IPS DF 19.7 (cell line): ENCODE measurements around the gene SPRED3.
A peak's percentile ranks its signal among the peaks of the same experiment; 100 is the strongest.
"Not testable (repeated sequence)": the region's sequence is repeated elsewhere in the genome, so short reads cannot be mapped to it uniquely, and the experiment has no call there.

Source experiments
- DNase-seq: peaks from one replicate; pipeline ENCODE4 v3.0.0-alpha.2; 2013; ENCODE audit warnings: low read depth, low spot score

SPRED3 gene

DNA sequence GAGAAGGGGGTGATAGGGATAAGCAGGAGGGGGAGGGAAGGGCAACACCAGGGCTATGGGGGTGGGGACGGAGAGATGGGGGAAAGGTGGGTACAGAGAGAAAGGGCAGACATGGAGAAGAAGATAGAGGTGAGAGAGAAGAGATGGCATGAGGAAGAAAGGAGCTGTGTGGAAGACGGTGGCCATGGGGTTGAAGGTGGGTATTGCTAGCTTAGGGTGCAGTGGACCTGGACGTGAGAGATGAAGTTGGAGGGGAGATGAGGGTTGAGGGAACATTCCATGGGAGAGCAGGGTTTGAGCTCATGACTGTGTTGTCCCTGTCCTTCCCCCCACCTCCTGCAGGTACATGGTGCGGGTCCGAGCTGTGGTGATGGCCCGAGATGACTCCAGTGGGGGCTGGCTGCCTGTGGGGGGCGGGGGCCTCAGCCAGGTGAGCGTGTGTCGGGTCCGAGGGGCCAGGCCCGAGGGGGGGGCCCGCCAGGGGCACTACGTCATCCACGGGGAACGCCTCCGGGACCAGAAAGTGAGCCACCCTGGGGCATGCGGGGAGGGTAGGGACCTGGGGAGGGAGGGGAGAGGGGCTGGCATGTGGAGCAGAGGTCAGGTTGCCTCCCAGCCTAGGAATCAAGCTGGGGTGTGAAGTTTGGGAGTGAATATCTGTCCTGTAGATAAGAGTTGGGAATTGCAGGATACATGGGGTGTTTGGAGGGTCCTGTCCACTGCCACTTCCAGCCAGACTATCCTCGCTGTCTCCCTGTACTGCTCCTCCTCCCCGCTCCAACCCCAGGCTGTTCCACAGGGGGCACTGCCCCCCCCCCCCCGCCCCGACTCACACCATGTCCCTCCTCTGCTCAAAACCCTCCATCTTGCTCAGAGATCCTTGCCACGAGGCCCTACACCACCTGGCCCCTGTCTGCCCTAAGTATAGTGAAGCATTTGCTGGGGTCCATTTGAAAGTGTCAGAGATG is 1.7 kb downstream of the SPRED3 start:
- DNase-seq, result no peak

DNA sequence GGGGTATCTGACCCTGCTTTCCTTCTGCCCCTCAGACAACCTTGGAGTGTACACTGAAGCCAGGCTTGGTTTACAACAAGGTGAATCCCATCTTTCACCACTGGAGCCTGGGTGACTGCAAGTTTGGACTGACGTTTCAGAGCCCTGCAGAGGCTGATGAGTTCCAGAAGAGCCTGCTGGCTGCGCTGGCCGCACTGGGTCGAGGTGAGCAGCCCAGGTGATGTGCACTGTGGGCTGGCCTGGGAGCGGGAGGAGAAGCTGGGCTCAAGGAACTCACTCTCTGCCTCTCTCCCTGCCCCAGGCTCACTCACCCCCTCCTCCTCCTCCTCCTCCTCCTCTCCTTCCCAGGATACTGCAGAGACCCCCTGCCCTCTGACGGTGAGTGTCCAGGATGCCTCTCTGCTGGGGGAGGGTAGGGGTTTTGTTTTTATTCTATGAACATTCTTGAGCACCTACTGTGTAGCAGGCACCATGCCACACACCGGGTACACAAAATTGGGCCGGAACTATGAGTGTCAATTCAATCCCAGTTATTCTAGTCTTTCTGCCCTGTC is 3.5 kb downstream of the SPRED3 start:
- DNase-seq, result no peak

DNA sequence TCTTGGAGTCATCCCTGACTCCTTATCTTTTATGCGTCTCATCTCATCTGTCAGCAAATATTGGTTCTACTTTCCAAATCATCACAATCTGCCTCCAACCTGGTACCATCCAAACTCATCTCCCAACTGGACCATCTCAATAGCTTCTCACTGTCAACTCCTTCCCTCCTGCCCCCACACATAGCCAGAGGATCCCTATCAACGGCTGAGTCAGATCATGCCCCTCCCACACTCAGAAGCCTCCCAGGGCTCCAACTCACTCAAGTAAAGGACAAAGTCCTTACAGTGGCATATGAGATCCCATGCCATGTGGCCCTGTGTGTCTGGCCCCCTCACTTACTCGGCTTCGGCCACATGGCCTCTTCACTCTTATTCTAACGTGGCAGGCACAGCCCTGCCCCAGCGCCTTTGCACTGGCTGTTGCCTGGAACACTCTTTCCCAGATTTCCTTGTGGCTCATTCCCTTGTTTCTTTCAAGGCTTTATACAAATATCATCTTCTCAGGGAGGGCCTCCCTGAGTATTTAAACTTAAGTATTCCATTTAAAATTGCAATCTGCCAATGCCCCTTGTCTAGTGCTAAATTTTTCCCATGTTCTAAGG is 4.3 kb downstream of the SPRED3 start:
- no peak for DNase-seq

DNA sequence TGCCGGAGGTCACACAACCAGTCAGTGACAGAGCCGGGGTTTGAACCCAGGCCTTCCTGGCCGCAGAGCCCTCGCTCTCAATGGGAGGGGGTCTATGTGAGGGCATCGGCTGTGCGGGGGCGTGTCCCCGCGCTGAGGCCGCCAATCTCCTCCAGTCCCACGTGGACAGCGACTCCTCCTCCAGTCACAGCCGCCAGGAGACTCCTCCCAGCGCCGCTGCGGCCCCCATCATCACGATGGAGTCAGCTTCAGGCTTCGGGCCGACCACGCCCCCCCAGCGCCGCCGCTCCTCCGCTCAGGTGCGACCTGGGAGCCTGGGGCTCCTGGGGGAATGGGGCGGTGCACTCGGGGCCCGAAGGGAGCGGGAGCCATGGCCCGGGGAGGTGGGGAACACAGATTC is 6.0 kb downstream of the SPRED3 start:
- DNase-seq, result no peak

DNA sequence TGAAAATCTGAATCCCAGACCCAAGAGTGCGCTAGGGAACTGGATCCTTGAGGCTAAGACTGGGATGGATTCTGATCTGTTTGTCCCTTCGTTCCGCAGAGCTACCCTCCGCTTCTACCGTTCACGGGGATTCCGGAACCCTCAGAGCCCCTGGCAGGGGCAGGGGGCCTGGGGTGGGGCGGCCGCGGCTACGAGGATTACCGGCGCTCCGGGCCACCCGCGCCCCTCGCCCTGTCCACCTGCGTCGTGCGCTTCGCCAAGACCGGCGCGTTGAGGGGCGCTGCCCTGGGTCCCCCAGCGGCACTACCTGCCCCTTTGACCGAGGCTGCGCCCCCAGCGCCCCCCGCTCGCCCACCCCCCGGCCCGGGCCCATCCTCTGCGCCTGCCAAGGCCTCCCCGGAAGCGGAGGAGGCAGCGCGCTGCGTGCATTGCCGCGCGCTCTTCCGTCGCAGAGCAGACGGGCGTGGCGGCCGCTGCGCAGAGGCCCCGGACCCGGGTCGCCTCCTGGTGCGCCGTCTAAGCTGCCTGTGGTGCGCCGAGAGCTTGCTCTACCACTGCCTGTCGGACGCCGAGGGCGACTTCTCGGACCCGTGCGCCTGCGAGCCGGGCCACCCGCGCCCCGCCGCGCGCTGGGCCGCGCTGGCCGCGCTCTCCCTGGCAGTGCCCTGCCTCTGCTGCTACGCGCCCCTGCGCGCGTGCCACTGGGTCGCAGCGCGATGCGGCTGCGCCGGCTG is 7.1 kb downstream of the SPRED3 start:
- no peak for DNase-seq

DNA sequence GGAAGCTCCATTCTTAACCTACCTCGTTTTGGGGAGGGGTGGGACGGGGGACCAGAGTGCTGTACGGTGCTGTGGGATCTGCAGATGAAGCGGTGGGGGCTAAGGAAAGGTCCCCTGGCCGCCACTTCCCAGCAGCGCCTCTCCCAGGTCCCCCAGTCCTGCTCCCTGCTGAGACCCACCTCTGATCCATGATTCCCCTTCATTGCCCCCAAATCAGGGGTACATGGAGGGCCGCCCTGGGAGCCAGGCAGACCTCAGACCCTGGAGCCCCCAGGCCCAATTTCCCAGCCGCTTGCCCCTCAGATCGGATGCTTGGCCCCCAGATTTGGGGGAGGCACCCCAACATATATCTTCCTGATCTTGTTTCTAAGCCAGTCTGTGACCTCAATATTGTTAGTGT is 10.6 kb downstream of the SPRED3 start:
- DNase-seq, result no peak

DNA sequence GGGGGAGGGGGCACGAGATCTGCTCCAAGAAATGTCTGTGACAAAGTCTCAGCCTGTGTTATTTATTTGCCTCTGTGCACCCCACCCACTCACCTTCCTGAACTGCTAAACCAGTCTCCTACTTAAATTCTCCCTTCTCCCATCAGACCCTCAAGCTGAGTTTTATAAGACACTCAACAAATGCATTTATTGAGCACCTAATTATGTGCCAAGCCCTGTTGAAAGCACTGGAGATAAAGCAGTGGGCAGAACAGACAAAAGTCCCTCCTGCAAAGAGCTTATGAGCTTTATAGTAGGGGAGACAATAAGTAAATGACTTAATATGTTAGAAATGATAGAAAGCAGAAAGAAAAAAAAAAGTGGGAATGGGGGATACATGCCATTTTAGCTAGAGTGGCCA is 11.0 kb downstream of the SPRED3 start:
- no peak for DNase-seq

DNA sequence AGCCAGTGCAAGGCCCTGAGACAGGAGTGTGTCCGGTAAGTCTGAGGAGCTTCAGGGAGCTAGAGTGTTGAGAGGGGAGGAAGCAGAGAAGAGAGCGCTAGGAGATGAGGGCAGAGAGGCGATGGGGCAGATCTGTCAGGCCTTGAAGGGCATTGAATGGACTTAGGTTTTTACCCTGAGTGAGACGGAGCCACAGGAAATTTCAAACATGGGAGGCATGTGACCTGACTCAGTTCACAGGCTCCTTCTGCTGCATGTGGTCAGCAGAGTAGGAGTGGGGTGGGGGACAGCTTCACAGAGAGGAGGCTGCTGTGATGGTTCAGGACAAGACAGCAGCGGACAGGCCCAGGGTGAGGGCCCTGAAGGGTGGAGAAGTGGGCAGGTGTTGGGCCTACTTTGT is 11.9 kb downstream of the SPRED3 start:
- no peak for DNase-seq

DNA sequence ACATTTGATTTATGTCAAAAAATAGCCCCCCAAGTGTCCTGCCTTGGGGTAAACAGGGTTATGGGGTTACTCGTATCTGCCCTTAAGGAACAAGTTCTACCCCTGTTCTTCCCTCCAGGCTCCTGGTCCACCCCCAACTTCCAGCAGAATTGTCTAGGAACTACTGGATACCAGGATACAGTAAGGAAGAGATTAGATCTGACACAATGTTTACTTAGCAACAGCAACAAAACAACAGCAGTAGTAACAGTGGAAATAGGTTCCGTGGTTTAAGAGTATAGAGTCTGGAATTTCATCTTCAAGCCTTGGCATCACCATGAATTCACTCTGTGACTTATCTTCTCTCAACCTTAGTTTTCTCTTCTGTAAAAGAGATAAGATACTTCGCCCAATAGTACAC is 12.7 kb downstream of the SPRED3 start:
- no peak for DNase-seq

DNA sequence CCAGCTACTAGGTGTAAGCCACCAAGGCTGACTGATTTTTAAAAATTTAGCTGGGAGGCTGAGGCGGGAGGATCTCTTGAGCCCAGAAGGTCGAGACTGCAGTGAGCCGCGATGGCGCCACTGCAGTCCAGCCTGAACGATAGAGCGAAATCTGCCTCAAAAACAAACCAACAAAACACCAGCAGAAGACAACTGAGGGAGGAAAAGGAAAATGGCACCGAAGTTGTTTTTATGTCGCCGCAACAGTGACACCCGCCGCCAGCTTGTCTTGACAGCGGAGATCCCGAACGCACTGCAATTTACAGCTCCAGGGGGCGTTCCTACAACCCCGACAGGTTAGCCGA is 14.1 kb downstream of the SPRED3 start:
- DNase-seq, result no peak

DNA sequence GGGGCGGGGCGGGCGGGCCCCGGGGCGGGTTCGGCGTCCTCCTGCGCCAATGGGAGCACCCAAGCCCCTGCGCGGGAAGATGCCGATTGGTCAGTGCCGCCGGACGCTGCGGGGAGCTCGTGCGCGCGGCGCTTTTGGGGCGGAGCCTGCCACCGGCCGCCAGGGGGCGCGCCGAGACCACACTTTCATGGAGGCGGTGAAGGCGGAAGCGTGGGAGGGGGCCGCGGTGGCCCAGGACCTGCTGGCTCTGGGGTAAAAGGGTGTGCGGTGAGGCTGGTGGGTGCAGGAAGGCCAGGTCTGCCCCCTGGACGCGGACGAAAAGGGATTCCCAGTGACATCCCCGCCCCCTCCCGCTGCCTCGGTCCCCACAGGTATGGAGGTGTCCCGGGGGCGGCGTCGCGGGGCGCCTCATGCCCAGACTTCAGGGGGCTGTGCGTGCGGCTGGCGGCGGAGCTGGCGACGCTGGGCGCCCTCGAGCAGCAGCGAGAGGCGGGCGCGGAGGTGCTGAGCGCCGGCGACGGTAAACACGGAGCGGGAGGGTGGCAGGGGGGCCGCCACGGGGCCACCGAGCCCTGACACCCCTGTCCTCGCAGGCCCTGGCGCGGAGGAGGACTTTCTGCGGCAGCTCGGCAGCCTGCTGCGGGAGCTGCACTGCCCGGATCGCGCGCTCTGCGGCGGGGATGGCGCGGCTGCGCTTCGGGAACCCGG is 14.6 kb downstream of the SPRED3 start, which contains the start of gene FAM98C:
Gene FAM98C (plus strand): TSS at position 127 of the 708 bp plus-strand sequence. CDS start 61 bp downstream, at position 188.
- peak; percentile 83 for DNase-seq

DNA sequence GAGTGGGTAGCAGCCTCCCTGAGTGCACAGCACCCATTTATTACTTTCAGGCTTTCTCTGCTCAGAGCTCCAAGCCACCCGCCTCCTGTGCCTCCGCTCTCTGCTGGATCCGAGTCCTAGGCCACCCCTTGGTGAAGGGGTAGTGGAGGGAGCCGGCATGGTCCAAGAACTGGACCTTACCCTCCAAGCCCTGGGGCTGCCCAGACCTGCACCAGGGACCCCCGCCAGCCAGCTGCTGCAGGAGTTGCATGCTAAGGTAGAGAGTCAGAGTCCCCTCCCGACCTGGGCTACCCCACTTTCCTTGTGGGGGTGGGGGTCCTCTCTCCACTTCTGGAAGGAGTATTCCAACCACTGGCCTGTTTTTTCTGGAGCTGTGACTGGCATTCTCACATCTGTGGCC is 16.4 kb downstream of the SPRED3 start:
- DNase-seq, result no peak

DNA sequence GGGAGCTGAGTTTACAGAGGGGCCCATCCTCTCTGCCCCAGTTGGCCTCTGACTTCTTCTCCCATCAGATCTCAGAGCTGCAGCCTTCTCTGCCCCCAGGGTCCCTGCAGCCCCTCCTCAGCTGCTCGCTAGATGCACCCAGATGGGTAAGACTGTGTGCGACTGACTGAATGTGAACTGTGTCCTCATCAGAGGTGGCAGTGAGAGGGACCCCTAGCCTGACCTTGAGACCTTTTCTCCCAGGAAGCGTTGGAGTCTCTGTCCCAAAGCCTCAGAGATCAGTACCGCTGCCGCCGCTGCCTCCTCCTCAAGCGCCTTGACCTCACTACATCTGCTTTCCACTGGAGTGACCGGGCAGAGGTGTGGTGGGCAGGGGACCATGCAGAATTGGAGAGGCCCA is 16.8 kb downstream of the SPRED3 start:
- no peak for DNase-seq

DNA sequence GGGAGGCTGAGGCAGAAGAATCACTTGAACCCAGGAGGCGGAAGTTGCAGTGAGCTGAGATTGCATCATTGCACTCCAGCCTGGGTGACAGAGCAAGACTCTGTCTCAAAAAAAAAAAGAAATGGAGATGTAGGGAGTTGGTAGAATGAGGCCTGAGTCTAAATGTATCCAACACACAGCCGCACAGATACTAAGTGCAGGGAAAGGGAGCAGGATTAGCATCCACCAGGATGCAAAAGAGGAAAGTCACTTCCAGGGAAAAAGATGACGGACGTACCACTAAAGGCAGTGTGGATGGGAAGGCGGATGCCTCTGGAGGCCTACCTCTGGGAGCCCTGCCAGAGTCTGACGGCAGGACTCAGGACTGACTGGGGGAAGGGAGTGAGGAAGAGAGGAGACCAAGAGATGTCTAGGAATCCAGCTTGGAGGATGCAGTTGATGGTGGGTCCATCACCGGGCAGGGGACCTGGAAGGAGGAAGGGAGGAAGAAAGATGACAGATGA is 21.2 kb downstream of the SPRED3 start:
- DNase-seq, result no peak

DNA sequence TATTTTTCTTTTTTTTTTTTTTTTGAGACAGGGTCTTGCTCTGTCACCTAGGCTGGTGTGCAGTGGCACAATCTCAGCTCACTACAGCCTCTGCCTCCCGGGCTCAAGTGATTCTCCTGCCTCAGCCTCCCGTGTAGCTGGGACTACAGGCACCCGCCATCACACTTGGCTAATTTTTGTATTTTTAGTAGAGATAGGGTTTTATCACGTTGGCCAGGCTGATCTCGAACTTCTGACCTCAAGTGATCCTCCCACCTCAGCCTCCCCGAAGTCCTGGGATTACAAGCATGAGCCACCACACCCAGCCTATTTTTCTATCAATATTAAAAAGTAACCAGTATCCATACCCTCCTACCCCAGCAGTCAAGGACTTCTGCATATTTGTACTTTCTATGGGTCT is 21.9 kb downstream of the SPRED3 start:
- DNase-seq, result not testable (repeated sequence)

DNA sequence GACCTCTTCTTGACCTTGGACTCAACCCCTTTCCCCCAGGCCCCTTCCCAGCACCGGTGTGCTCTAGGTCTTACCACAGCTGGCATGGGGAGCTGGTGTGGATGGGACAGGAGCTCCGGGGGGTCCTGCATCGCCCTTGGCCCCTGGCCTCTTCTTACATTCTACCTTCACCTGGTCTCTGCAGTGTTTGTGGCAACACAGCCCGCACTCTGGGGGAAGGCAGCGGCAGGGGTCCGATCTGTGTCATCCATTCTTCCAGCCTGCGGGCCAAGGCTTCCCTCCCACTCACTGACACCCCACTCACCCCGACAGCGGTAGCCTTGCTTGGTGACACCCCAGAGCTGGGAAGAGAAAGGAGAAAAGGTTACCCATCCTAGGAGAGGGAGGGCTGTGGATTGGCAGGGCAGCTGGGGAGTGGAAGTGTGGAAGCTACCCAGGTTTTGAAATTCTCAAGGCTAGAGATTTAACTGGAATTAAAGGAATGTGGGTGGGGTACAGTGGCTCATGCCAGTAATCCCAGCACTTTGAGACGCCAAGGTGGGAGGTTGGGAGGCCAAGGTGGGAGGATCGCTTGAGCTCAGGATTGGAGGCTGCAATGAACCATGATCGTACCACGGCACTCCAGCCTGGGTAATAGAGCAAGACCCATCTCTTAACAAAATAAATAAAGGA is 22.7 kb downstream of the SPRED3 start:
- no peak for DNase-seq

DNA sequence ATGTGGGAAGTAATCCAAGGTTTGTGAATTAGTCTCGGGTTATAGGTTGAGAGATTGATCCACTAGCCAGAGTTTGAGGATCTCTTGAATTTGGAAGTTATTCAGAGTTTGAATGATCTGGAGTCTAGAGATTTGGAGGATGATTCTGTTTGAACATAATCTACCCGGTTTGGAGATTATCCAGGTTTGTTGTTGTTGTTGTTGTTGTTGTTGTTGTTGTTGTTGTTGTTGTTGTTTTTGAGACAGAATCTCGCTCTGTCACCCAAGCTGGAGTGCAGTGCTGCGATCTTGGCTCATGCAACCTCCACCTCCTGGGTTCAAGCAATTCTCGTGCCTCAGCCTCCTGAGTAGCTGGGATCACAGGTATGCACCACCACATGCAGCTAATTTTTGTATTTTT is 23.4 kb downstream of the SPRED3 start:
- DNase-seq, result not testable (repeated sequence)

DNA sequence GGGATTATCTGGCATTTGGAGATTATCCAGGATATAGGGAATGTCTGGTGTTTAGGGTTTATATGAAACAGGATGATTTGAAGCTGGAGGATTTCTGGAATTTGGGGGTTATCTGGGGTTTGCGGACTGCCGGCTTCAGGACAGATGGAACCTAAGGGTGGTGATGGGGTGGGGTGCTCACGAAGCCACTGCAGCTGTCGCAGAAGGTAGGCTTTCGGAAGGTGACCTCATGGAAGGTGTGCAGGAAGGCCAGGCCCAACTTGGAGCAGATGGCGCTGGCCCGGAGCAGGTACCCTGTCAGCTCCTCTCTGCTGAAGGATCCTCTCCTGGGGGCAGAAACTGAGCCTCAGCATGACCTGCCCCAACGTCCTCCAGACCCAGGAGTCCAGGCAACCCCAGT is 24.0 kb downstream of the SPRED3 start:
- DNase-seq, result no peak

DNA sequence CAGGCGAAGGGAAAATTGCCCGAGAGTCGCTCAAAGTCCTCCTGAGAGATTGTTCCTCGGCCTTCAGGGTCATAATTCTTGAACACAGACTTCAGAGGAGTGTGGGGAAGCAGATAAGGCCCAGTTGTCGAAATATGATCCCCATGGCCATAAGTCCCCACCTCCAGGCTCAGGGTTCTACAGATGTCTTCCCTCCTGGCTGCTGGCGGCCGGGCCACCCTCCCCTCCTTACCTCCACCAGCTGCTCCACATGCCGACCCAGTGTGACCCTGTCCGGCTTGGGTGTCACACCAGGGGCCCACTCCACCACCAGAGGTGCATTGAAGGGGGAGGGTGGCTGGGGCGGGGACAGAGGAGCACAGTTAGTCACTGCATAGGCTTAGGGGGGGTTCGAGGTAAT is 24.5 kb downstream of the SPRED3 start:
- no peak for DNase-seq

DNA sequence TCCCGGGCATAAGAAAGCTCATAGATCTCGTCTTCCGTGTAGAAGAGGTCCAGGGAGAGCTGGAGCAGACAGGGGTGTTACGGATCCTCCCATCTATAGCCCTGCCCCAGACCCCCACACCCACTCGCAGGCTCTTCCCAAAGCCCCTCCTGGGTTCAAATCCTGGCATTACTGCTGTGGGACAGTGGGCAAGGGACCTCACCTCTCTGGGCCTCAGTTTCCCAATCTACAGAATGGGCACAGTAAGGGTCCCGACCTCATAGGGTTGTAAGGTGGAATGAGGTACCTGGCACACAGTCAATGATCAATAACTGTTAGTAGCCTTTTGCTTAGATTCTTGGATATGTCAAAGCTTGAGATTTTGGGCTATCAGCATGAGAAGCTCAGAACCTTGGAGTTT is 24.9 kb downstream of the SPRED3 start:
- no peak for DNase-seq

DNA sequence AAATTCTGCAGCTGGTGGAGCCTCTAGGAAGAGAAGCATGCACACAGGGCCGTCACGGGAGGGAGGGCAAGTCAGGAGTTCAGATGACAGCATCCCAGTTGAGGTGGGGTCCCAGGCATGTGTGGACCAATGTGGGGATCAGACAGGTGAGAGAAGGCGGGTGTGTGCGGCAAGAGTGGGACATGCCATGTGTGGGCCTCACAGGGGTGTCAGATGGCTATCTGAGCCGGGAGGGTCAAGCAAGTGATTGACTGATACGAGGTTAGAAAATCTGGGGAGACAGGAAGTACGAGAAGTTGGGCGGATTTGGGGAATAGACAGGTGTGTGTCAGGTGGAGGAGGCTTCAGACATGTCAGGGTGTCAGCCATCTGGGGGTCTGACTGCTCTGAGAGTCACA is 28.6 kb downstream of the SPRED3 start:
- no peak for DNase-seq
